Hematopoietic multipotent progenitor cell treated with erythropoietin and hydrocortisone succinate and interleukin-3 and kit ligand, for 4 days (in vitro differentiated cells): Measurements from ENCODE around the gene TAGLN3.

ENCODE experiments used
- DNase-seq: peaks from one replicate; pipeline ENCODE4 v3.0.0-alpha.2; 2015

TAGLN3 gene

GRCh38 chr3:111978583-111979433, 19.9 kb upstream of the TAGLN3 start, which contains the start of gene ABHD10:
Gene ABHD10, plus strand, starts transcription at chr3:111979026. Its CDS starts 36 bp downstream, at chr3:111979062.
- DNase-seq, result peak; percentile 99

- peak; percentile 73 for DNase-seq
These were observed 19.2 kb upstream of the TAGLN3 start for GRCh38 chr3:111979434-111980038.

GRCh38 chr3:111980716-111981456, 17.8 kb upstream of the TAGLN3 start:
- no peak for DNase-seq

- no peak for DNase-seq
These were observed 17.3 kb upstream of the TAGLN3 start for GRCh38 chr3:111981457-111981763.

- DNase-seq, result no peak
These were observed 14.0 kb upstream of the TAGLN3 start for GRCh38 chr3:111984636-111985298.

- DNase-seq, result no peak
These were observed 11.9 kb upstream of the TAGLN3 start for GRCh38 chr3:111986800-111987199.

- peak; percentile 82 for DNase-seq
These were observed 9.6 kb upstream of the TAGLN3 start for GRCh38 chr3:111989061-111989678.

GRCh38 chr3:111993038-111993437, 5.7 kb upstream of the TAGLN3 start:
- DNase-seq, result no peak

- DNase-seq, result no peak
These were observed 982 bp downstream of the TAGLN3 start for GRCh38 chr3:111999484-112000324.

- no peak for DNase-seq
These were observed 1.6 kb downstream of the TAGLN3 start for GRCh38 chr3:112000367-112000771.

- no peak for DNase-seq
These were observed 2.2 kb downstream of the TAGLN3 start for GRCh38 chr3:112000966-112001365.

- no peak for DNase-seq
These were observed 2.8 kb downstream of the TAGLN3 start for GRCh38 chr3:112001526-112001925.

- DNase-seq, result no peak
These were observed 3.6 kb downstream of the TAGLN3 start for GRCh38 chr3:112002096-112002971.

- DNase-seq, result no peak
These were observed 4.8 kb downstream of the TAGLN3 start for GRCh38 chr3:112003321-112004080.

GRCh38 chr3:112004187-112004586, 5.5 kb downstream of the TAGLN3 start:
- no peak for DNase-seq

- no peak for DNase-seq
These were observed 5.9 kb downstream of the TAGLN3 start for GRCh38 chr3:112004669-112005068.

GRCh38 chr3:112005091-112005672, 6.5 kb downstream of the TAGLN3 start:
- DNase-seq, result no peak

- no peak for DNase-seq
These were observed 8.9 kb downstream of the TAGLN3 start for GRCh38 chr3:112007633-112008032.

GRCh38 chr3:112009670-112010069, 10.9 kb downstream of the TAGLN3 start:
- no peak for DNase-seq

- DNase-seq, result no peak
These were observed 11.9 kb downstream of the TAGLN3 start for GRCh38 chr3:112010636-112011035.
